HEK293 (cell line): ENCODE results near the gene PPOX.

Experiments
- ELK4 ChIP-seq: IDR thresholded peaks from 2 replicates; pipeline ENCODE4 v1.6.1; 2011; ENCODE audit warnings: mild to moderate bottlenecking, low read depth, low read length, borderline replicate concordance
- GLIS2 ChIP-seq: fragments of 450-650 bp; formaldehyde crosslinking; IDR thresholded peaks from 2 replicates; pipeline ENCODE4 v1.5.1; 2016; ENCODE audit warnings: missing biosample characterization, missing genetic modification characterization
- HOXC10 ChIP-seq: sonication (generic); formaldehyde crosslinking; IDR thresholded peaks from 2 replicates; pipeline ENCODE4 v1.8.1; 2023; ENCODE audit warnings: mild to moderate bottlenecking, missing genetic modification reagents
- KLF17 ChIP-seq: fragments of 450-650 bp; formaldehyde crosslinking; IDR thresholded peaks from 2 replicates; pipeline ENCODE4 v1.5.1; 2016; ENCODE audit warnings: missing biosample characterization, missing genetic modification characterization
- ZBTB10 ChIP-seq: fragments of 450-650 bp; formaldehyde crosslinking; IDR thresholded peaks from 2 replicates; pipeline ENCODE4 v1.5.1; 2016; ENCODE audit warnings: missing biosample characterization, missing genetic modification characterization
- ZBTB11 ChIP-seq: fragments of 450-650 bp; formaldehyde crosslinking; conservative IDR thresholded peaks from 2 replicates; pipeline ENCODE4 v1.5.1; 2016; ENCODE audit warnings: low read depth, missing biosample characterization, missing genetic modification characterization
- ZBTB21 ChIP-seq: fragments of 450-650 bp; formaldehyde crosslinking; IDR thresholded peaks from 2 replicates; pipeline ENCODE4 v1.5.1; 2017; ENCODE audit warnings: missing biosample characterization, missing genetic modification characterization
- ZBTB49 ChIP-seq: fragments of 450-650 bp; formaldehyde crosslinking; IDR thresholded peaks from 2 replicates; pipeline ENCODE4 v1.5.1; 2016; ENCODE audit warnings: missing biosample characterization, missing genetic modification characterization, low read depth
- ZBTB6 ChIP-seq: fragments of 450-650 bp; formaldehyde crosslinking; IDR thresholded peaks from 2 replicates; pipeline ENCODE4 v1.5.1; 2017; ENCODE audit warnings: missing biosample characterization, missing genetic modification characterization
- ZBTB7A ChIP-seq: fragments of 450-650 bp; formaldehyde crosslinking; IDR thresholded peaks from 2 replicates; pipeline ENCODE4 v1.5.1; 2016; ENCODE audit warnings: low read depth, missing biosample characterization, missing genetic modification characterization
- ZFHX2 ChIP-seq: fragments of 450-650 bp; formaldehyde crosslinking; conservative IDR thresholded peaks from 2 replicates; pipeline ENCODE4 v1.5.1; 2016; ENCODE audit warnings: missing biosample characterization, missing genetic modification characterization
- ZFP37 ChIP-seq: fragments of 450-650 bp; formaldehyde crosslinking; IDR thresholded peaks from 2 replicates; pipeline ENCODE4 v1.5.1; 2016; ENCODE audit warnings: missing biosample characterization, missing genetic modification characterization
- ZNF157 ChIP-seq: fragments of 450-650 bp; formaldehyde crosslinking; IDR thresholded peaks from 2 replicates; pipeline ENCODE4 v1.5.1; 2016; ENCODE audit warnings: missing biosample characterization, missing genetic modification characterization
- ZNF18 ChIP-seq: fragments of 450-650 bp; formaldehyde crosslinking; IDR thresholded peaks from 2 replicates; pipeline ENCODE4 v1.5.1; 2016; ENCODE audit warnings: missing biosample characterization, missing genetic modification characterization
- ZNF2 ChIP-seq: fragments of 450-650 bp; formaldehyde crosslinking; IDR thresholded peaks from 2 replicates; pipeline ENCODE4 v1.5.1; 2016; ENCODE audit warnings: missing biosample characterization, missing genetic modification characterization
- ZNF221 ChIP-seq: fragments of 450-650 bp; formaldehyde crosslinking; IDR thresholded peaks from 2 replicates; pipeline ENCODE4 v1.5.1; 2017; ENCODE audit warnings: missing biosample characterization, missing genetic modification characterization, borderline replicate concordance
- ZNF292 ChIP-seq: fragments of 450-650 bp; formaldehyde crosslinking; IDR thresholded peaks from 2 replicates; pipeline ENCODE4 v1.5.1; 2016; ENCODE audit warnings: low read depth, missing biosample characterization, missing genetic modification characterization, borderline replicate concordance
- ZNF391 ChIP-seq: fragments of 450-650 bp; formaldehyde crosslinking; IDR thresholded peaks from 2 replicates; pipeline ENCODE4 v1.5.1; 2016; ENCODE audit warnings: low read depth, missing biosample characterization, missing genetic modification characterization, borderline replicate concordance
- ZNF416 ChIP-seq: fragments of 450-650 bp; formaldehyde crosslinking; IDR thresholded peaks from 2 replicates; pipeline ENCODE4 v1.5.1; 2016; ENCODE audit warnings: missing biosample characterization, missing genetic modification characterization
- ZNF558 ChIP-seq: fragments of 450-650 bp; formaldehyde crosslinking; IDR thresholded peaks from 2 replicates; pipeline ENCODE4 v1.5.1; 2016; ENCODE audit warnings: missing biosample characterization, missing genetic modification characterization
- ZNF704 ChIP-seq: fragments of 450-650 bp; formaldehyde crosslinking; IDR thresholded peaks from 2 replicates; pipeline ENCODE4 v1.5.1; 2016; ENCODE audit warnings: missing biosample characterization, missing genetic modification characterization
- ZSCAN16 ChIP-seq: fragments of 450-650 bp; formaldehyde crosslinking; IDR thresholded peaks from 2 replicates; pipeline ENCODE4 v1.5.1; 2016; ENCODE audit warnings: missing biosample characterization, missing genetic modification characterization
- ZSCAN23 ChIP-seq: fragments of 450-650 bp; formaldehyde crosslinking; IDR thresholded peaks from 2 replicates; pipeline ENCODE4 v1.5.1; 2016; ENCODE audit warnings: missing biosample characterization, missing genetic modification characterization

Gene PPOX

GRCh38 chr1:161177112-161177935 lies 11.1 kb downstream of the PPOX start, which contains the start of gene B4GALT3 (continued):
- TF ChIP-seq KLF17 (tag by site-specific recombination) (peak; percentile 70), ZFHX2 (tag by site-specific recombination) (peak; percentile 74), ZSCAN16 (tag by site-specific recombination) (peak; percentile 87), ZNF704 (tag by site-specific recombination) (0 out of 2 replicates have a peak, but pooled peaks have one; percentile 27), ZNF157 (tag by site-specific recombination) (no peak), ZNF221 (tag by site-specific recombination) (no peak), ZBTB6 (peak; percentile 74), ZNF558 (tag by site-specific recombination) (no peak), ELK4 (no peak), ZNF391 (tag by site-specific recombination) (peak; percentile 21; the same call in 1 of the 2 replicates), ZBTB7A (peak; percentile 12; the same call in 1 of the 2 replicates), ZBTB21 (no peak; the same call in 1 of the 2 replicates), ZNF416 (tag by site-specific recombination) (no peak), ZBTB10 (tag by site-specific recombination) (no peak; the same call in 1 of the 2 replicates), ZBTB49 (no peak), ZFP37 (tag by site-specific recombination) (peak; percentile 73; the same call in 1 of the 2 replicates), GLIS2 (peak; percentile 98), ZBTB11 (tag by site-specific recombination) (peak; percentile 29), HOXC10 (no peak), ZNF2 (tag by site-specific recombination) (peak; percentile 76), ZSCAN23 (tag by site-specific recombination) (peak; percentile 58; the same call in 1 of the 2 replicates), ZNF292 (no peak), ZNF18 (tag by site-specific recombination) (no peak)
